Hippocampal formation (tissue), 2 donors: ENCODE results near the gene CD82.
A peak's percentile ranks its signal among the peaks of the same experiment; 100 is the strongest.
"Not testable (repeated sequence)": the region's sequence is repeated elsewhere in the genome, so short reads cannot be mapped to it uniquely, and the experiment has no call there.

Experiments
- DNase-seq, 2 donors: peaks; one replicate each; lab custom pipeline; 2025; lab: John Stamatoyannopoulos, UW

Gene CD82

DNA sequence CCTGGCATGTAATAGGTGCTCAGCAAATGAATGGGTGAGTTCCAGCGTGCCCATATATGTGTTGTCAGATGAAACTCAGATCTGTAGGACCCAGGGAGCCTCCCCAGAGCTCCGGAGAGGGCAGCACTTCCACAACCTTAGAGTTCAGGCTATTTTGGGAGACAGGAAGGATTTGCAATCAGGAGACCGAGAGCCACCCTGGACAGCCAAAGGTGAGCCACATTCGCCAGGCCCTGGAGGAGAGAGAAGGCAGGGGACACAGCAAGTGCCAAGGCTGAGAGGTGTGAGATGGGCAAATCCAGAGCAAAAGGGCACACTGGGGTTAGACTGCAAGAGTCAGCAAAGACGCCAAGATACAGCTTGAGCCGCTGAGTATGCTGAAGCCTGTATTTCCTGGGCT is 66.4 kb downstream of the CD82 start:
- DNase-seq, result no peak

DNA sequence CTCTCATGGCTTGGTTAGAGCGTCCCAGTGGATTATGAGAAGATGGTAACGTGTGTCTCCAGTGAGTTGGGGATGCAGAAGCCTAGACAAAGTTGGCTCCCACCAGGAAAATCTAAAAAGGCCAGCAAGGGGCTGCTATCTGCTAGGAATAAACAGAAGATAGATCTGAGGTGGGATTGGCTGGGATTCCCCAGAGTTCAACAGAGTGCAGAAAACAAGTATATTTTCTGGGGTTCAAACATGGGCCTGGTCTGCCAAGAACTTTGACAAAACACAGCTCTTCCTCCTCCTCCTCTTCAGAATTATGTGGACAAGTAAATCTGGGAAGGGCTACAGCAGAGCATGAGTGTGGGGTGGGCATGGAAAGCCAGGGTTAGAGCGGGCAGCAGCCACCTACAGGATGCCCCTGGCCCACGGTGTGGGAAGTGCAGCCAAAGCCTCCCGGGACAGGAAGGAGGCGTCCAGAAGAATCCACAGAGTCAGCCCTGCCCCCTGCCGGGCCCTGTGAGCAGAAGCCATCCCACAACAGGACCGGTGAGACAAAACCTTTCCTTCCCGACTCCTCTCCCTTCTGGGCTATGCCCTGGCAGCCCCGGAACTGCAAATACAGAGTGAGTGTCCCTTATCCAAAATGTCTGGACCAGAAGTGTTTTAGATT is 67.1 kb downstream of the CD82 start:
- no peak for DNase-seq

DNA sequence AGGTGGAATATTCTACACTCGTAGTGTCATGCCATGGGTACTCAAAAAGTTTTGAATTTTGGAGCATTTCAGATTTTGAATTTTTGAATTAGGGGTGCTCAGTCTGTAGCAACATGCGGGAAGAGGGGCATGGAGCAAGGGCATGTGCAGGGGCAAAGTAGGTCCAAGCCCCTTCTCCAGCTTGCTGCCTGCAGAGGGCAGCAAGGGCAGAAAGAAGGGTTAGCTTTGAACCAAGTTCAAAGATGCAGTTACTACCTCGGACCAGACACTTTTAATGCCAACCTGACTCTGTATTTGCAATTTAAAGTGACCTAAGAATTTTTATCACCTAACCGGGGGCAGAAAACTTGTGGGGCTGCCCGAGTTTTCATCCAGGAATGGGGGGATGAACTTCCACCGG is 68.2 kb downstream of the CD82 start:
- no peak for DNase-seq

DNA sequence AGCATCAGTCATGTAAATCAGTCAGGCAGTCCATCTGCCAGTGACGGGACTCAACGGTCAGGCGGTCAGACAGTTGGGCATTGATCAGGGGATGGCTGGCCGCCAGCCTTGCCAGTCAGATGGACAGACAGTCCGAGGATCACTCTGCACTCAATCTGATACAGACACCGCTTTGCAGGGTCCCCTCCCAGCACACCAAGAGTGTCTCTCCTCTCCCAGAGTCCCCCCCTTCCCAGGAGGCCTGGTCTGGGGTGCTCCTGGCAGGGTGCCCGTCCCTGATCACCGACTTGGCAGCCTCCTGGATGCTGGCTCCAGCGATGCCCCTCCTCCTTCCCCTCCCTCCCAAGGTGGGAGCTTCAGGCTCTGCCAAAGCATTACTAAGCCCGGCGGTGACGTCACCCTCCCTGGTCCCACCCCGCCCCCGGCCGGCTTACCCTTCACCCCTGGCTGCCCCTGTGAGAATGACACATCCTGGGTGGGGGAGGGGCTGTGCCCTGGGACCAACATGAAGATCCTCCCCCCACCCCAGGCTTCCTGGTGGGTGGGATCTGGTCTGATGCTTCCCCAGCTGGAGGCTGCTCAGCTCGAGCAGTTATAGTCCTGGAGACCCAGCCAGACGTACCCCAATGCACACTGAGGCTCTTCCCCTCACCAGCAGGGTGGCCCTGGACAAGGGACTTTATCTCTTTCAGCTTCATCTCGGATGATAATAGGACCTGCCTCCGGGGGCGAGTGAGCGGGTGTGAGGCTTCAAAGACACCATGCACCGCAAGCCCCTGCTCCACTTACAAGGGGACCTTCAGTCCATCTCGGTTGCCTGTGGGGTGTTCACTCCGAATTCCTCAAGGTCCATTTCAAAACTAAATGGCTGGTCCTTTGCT is 69.2 kb downstream of the CD82 start:
- DNase-seq, result peak; percentile 63 to 65

DNA sequence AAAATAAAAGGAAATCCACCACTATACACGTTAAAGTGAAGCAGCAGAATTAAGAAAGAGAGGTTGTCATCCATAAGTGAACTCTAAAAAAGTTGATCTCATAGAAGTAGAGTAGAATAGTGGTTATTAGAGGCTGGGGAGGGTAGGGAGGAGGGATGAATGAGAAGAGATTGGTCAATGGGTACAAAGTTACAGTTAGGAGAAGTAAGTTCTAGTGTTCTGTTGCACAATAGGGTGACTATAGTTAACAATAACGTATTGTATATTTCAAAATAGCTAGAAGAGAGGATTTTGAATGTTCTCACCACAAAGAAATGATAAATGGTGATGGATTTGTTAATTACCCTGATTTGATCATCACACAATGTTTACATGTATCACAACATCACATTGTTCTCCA is 72.0 kb downstream of the CD82 start:
- no peak for DNase-seq

DNA sequence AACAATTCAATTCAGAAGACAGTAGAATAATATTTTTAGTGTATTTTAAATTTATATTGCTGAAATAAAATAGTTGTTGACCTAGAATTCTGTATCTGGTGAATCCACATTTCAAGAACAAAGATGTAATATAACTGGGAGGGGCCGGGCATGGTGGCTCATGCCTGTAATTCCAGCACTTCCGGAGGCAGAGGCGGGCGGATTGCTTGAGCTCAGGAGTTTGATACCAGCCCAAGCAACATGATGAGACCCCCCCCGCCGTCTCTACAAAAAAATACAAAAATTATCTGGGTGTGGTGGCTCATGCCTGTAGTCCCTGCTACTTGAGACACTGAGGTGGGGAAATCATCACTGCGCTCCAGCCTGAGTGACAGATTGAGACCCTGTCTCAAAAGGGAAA is 72.6 kb downstream of the CD82 start:
- no peak for DNase-seq

DNA sequence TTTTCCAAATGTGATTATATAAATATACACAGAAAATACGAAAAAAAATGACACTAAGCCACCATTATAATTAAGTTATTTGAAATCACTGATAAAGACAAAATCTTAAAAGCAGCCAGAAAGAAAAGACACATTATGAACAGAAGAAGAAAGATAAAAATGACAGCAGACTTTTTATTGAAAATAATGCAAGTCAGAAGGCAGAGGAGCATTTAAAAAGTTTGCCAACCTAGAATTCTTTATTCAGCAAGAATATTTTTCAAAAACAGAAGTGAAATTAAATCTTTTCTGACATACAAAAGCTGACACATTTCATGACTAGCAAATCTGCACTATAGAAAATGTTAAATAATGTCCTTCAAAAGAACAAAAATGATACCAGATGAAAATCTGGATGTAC is 77.8 kb downstream of the CD82 start:
- DNase-seq, result no peak

DNA sequence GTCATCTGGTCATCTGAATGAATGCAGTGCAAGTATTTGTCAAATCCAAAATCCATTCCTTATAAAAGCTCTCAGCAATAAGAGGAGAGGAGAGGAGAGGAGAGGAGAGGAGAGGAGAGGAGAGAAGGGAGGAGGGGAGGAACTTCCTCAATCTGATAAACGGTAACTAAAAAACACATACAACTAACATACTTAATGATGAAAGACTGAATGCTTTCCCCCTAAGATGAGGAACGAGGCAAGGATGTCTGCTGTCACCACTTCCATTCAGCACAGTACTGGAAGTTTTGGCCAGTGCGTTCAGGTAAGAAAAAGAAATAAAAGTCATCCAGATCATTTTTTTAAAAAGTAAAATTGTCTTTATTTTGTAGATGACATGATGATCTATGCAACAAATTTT is 80.4 kb downstream of the CD82 start:
- DNase-seq, result no peak

DNA sequence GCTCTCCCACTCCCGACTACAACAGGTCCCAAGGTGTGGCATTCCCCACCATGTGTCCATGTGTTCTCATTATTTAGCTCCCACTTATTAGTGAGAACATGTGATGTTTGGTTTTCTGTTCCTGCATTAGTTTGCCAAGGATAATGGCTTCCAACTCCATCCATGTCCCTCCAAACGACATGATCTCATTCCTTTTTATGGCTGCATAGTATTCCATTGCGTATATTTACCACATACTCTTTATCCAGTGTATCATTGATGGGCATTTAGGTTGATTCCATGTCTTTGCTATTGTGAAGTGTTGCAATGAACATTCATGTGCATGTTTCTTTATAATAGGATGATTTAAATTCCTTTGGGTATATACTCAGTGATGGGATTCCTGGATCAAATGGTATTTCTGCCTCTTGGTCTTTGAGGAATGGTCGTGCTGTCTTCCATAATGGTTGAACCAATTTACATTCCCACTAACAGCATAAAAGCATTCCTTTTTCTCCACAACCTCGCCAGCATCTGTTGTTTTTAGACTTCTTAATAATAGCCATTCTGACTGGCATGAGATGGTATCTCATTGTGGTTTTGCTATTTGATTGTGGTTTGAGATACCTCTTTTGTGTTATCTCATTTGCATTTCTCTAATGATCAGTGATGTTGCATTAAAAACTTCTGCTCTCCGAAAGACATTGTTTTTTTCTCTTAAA is 81.9 kb downstream of the CD82 start:
- DNase-seq, result not testable (repeated sequence)

DNA sequence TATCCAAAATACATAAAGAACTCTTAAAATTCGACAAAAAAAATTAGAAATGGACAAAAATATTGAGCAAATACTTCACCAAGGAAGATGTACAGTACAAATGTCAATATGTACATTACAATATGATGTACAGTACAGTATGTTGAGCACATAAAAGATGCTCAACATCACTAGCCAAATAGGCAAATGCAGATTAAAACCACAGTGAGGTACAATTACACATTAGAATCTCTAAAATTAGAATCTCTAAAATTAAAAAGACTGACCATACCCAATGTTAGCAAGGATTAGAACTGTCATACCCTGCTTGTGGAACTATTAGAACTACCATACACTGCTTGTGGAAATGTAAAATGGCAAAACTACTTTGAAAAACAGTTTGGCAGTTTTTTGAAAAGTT is 82.6 kb downstream of the CD82 start:
- DNase-seq, result no peak

DNA sequence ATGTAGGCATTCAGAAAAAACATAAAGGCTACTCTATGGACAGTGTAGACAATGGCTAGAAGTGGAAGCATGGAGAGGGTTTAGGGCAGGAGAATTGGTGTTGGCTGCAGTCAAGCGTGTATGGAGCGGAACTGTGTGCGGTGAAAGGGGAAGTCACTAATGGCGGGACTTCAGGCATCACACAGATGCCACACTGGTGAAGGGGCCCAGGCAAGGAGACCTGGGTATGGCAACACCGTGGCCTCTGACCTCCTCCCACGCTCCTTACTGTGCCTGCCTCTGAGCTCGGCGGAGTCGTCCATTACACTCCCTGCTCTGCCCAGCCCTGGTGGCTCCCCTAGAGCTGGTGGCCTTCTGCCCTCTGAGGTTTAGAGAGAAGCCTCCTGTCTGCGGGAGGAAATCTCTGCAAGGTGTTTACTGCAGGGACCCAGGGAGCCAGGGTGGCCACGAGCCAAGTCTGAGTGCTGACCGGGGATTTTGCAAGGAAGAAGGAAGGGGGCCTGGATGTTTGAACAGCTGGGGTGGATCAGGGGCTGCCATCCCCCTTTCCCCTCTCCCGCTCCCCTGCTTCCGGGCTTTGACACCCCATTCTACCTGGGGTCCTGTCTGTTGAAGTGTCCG is 86.2 kb downstream of the CD82 start:
- DNase-seq, result no peak

DNA sequence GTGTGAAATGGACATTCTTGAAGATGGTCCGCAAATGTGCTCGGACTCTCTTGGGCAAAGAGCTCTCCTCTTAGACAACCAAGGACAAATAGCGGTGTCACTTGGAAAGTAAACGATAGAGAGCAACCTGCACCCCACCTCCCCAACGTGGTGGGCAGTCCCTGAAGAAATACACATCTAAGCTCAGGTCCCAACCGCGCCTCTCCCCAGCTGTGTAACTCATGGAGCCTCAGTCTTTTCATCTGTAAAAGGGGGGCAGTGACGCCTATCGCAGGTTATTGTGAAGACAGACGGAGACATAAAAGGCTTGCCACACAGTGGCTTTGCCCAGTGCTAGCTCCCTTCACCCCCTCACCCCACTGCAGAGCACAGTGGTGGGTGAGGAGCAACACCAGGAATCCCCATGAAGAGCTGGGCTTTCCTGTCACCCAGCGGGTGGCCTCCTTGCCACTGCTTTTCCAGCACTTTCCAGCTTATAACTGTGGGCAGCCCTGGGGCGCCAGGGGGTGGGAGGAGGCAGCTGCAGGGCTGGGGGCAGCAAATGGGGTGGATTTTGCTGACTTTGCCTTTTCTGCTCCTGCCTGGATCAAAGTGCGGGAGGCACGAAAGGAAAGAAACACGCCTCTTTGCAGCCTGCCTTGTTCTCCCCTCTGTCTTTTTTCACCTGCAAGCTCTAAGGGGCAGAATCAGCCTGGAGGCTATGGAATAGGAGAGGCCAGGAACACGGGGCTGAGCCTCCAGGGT is 87.6 kb downstream of the CD82 start:
- DNase-seq, result no peak

DNA sequence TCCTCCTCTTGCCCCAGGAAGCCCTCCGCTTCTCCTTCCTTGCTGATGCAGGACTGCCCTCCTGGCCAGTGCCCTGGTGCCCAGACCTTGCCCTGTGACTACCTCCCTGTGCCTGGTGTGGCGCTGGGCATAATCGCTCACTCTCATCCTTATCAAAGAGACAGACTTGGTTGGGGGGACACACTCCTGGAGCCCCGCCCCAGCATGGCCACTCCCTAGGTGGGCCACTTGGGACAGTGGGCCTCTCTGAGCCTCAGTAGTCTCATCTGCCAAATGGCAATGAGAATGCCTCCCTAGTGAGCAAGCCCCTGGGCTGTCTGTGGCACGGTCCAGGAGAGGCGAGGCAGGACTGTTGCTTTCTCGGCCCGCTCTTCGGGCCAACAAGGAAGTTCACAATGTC is 88.6 kb downstream of the CD82 start:
- DNase-seq, result no peak

DNA sequence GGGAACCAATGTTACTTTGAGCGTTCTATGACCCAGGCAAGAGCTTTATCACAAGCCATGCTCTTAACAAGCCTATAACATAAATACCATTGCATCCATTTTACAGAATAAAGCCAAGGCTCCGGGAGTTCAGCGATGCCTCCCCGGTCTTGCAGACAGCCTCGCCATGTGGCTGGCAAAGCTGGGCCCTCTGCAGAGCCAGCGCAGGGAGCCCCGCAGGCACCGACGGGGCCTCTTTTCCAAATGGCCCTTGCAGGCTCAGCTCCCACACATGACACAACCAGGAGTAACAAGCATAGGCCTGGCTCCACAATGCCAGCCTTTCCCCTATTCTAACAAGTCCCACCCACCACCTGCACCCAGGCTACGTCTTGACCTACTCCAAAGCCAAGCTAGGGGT is 89.1 kb downstream of the CD82 start:
- DNase-seq, result no peak

DNA sequence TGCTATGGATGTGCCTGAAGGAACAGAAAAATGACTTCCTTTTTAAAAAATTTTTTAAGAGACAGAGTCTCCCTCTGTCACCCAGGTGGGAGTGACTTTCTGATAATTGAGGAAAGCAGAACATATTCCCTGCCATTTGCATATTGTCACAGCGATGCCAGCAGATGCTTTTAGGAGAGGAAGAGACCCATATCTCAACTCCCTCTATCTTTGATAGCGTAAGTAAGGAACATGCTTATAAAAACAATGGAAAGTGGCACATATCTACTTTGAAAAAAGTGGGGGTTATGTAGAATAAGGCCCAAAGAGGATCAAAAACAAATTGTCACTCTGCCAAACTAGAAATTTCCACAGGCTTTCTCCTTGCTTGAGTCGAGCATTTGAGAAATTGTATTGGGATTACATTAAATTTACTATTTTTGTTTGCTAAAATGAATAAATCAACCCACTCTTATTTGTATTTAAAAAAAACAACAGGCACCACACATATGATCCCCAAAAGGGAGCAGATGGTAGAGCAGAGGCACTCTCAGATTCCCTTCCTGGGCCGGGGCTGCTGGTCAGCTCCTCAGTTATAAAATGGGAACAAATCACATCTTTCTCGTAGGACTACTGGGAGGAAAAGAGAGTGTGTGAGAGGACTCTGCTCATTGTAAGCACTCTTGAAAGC is 92.5 kb downstream of the CD82 start:
- no peak for DNase-seq

DNA sequence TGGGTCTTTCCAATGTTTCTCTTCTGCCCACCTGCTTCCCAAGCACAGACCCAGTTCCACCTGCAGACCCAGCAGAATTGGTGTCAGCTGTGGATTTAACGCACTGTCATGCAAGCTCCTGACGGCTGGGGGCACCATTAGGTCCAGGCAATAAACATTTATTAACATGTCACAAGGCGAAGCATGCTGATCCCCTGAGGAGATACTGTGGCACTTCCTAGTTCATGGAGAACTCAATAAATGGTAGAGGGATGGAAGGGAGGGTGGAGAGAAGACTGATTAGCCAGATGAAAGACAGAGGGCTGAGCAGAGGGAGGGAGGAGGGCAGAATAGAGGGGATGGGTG is 93.0 kb downstream of the CD82 start:
- no peak for DNase-seq

DNA sequence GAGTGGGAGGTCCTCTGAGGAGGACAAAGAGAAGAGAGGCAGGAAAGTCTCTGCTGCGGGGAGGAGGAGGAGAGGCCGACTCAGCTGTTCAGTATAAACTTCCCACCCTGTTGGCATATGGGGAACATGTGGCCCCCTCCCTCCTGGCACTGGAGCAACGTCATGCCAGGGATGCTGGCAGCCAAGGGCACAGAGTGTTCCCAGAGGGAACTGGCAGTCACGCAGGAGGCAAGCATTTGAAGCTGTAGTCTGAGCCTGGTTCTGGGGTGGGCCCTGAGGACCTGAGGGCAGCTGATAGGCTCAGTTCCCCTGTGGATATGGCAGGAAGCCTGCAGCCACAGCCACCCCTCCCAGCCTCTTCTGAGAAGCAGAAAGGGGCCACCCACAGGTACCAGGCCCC is 94.2 kb downstream of the CD82 start:
- DNase-seq, result no peak

DNA sequence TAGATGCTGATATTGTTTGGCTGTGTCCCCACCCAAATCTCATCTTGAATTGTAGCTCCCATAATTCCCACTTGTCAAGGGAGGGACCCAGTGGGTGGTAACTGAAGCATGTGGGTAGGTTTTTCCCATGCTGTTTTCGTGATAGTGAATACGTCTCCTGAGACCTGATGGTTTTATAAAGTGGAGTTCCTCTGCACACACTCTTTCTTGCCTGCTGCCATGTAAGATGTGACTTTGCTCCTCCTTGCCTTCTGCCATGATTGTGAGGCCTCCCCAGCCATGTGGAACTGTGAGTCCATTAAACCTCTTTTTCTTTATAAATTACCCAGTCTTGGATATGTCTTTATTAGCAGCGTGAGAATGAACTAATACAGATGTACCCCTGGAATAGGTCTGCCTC is 95.1 kb downstream of the CD82 start:
- not testable (repeated sequence) for DNase-seq

DNA sequence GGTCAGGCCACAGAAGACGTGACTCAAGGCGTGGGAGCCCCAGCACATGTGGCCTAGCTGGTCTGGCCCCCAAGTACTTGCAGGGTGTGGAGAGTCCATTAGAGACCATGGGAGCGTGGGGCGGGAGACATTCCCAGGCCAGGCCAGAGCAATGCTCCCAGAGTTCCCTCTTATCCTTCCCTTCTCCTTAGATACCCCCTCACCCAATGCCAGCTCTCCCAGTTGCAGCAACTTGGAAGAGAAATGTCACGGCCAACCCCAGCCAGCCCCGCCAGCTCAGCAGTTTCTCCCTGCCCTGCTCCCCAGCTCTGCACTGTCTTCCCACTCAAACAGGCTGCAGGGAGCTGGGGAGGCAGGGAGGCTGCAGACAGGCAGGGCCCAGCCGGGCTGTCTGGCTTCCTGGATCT is 95.9 kb downstream of the CD82 start:
- DNase-seq, result no peak
